HG03045 (cell line): ENCODE data around the gene COL11A2.

Experiments
- ATAC-seq: cut with Tn5 transposase; IDR thresholded peaks from one replicate; pipeline ENCODE4 v1.9.1; 2021; ENCODE audit warnings: mild to moderate bottlenecking, moderate library complexity; ENCODE audit not compliant: unreplicated experiment

Gene COL11A2

DNA sequence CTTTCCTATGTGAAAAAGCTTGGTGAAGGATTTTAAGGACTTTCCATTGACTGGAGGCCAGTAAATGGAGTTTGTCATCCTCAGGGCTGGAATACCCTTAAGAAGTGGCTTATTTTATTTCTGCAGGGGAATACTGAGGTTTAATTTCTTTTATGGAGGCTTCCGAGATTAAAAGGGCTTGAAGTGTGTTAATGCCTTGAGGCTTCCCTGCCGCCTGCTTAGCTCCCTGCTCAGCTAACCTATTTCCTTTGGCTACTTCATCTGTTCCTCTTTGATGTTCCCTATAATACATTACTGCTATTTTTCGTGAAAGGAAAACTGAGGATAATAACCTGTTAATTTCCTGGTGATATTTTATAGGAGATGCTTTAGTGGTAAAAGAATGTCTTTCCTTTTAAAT, 72.3 kb downstream of the COL11A2 start:
- no peak for ATAC-seq

DNA sequence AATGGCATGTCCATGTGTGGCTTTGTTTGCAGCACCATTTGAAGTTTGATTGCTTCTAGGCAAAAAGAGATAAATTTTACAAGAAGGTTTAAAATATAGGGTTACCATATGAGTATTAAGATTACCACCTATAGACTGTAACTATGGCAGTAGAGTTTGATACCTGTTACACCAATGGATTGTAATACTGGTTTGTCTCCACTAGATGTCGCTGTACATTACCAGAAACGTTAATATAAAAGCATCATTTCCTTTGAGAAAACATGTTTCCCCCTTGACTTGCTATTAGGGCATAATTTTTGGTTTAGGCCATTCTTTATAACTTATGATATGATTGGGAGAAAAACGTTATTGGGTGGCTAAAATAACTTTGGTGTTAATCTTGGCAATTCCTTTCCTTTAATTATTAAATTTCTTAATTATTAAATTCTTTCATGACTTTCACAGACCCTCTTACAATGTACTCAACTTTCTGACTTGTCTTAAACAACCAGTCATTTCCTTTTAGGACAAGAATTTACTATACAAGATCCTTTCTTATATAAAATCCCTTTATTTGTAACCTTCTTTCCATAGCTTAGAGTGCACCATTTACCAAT, 73.6 kb downstream of the COL11A2 start:
- no peak for ATAC-seq

GRCh38 chr6:33117811-33118277, 74.4 kb downstream of the COL11A2 start:
- ATAC-seq, result no peak

DNA sequence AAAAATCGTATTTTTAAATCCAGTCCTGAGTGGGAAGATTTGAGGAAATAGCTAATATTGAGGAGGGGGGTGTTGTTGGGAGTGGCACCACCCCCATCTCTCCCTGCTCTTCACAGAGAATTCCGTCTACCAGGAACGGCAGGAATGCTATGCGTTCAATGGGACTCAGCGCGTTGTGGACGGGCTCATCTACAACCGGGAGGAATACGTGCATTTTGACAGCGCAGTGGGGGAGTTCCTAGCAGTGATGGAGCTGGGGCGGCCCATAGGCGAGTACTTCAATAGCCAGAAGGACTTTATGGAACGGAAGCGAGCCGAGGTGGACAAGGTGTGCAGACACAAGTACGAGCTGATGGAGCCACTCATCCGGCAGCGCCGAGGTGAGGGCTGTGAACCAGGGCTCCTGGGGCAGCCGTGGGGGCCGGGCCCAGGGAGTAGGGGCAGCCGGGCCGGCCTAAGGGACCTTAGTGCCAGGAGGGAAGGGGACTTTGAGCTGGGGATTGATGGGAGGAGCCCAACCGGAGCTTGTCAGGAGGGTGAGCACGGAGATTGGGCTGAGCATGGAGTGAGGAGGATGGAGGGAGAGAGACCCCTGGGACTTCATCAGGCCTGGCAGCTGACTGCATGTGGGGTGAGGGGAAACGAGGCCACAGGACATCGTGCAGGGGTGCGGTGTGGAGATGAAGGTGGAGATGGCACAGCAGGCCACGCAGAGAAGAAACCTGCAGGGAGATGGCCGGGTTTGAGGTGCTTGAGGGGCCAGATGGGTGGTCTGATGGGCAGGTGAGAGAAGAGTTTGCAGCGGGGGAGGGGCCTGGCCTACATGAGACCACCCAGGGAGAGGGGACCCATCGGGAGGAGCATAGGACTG, 75.2 kb downstream of the COL11A2 start:
- no peak for ATAC-seq

- ATAC-seq, result no peak
Observed at GRCh38 chr6:33116417-33116816, 75.8 kb downstream of the COL11A2 start.

DNA sequence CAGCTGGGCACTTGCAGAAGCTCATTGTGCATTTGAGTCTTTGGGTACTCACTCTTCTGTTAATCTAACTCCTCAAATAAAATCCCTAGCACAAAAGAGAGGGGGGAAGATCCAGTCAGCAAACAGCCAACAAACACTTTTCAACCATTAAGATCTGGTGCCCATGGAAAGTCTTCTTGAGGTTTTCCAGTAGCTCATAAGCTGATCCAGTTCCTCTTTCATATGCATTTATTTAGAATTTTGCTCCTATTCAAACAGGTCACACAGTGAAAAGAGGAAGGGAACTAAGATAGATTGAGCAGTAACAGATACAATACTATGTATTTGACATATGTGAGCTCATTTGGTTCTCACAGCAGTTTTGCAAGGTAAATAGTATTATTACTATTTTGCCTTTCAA, 77.9 kb downstream of the COL11A2 start:
- no peak for ATAC-seq

DNA sequence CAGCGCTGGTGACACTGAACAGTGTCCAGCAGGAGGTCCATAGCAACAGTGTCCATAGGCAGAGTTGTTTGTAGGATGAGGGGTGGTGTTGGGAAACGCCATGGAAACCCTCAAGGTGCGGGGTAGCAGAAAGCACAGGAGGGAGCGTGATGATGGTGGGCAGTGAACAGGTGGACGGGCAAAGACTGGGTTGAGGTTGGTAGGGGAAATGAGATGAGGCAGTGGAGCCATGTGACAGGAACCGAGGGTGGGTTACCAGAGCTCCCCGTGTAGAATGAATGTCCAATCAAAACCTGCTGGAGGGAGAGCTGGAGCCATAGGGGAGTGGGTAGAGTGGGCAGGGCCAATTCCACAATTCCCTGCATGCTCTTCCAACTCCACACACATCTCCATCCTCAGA, 78.5 kb downstream of the COL11A2 start:
- ATAC-seq, result no peak
